Right lobe of liver (tissue), 4 donors: Measurements from ENCODE around the gene TOM1L2.

Experiments used
- POLR2A ChIP-seq: fragments of 450-650 bp; IDR thresholded peaks from one replicate; pipeline ENCODE4 v1.6.1; 2017; ENCODE audit warnings: antibody characterized with exemption, mild to moderate bottlenecking
- TF ChIP-seq, protein P1 (sequence below), 4 donors: fragments of 200-600 bp in 3 of 4; fragments of 450-650 bp in 1 of 4; IDR thresholded peaks; one replicate each; pipeline versions ENCODE4 v1.5.1 to v1.8.0; 2016 to 2022; ENCODE audit warnings: antibody characterized with exemption in 4 of 4, mild to moderate bottlenecking in 2 of 4
- donor health status: DM: no; HTN: no; CAD: no.
- donor health status: DM: no; HTN: no; CAD: no.
- donor health status: DM: no; HTN: yes; CAD: no.

DNA sequence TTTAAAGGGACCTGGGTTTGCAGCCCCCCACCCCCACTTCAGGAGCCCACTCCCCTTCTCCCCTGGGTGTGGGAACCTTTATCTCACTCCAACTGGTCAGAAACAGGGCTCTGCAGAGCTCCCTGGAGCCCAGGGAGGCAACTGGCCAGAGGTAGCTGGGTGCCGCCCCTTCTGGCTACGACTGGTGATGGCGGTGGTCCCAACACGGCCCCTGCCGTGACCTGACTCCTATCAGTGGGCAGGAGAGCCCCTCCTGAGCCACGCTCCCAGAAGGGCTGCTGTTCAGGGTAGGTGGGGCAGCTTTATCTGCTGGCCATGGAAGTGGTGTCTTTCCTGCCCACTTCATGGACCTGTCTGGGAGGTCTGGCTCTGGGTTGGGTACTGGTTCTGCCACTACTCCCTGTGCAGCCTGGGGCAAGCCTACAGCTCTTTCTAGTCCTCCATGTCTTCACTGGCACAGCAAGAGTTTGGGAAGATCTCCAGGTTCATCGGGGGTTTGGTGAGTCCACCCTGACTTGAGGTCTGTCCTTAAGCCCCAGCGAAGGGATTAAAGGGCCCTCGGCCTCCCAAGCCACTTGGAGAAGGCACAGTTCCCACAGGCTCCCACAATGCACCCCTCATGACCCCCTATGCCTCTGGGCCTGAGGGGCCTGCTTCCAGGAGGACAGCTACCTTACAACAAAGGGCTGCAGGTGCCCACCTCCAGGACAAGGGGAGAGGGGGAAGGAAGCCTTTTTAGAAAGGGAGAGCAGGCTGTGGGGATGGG is 129.9 kb downstream of the TOM1L2 start:
- no peak for TF ChIP-seq POLR2A
- TF ChIP-seq, protein P1, sequence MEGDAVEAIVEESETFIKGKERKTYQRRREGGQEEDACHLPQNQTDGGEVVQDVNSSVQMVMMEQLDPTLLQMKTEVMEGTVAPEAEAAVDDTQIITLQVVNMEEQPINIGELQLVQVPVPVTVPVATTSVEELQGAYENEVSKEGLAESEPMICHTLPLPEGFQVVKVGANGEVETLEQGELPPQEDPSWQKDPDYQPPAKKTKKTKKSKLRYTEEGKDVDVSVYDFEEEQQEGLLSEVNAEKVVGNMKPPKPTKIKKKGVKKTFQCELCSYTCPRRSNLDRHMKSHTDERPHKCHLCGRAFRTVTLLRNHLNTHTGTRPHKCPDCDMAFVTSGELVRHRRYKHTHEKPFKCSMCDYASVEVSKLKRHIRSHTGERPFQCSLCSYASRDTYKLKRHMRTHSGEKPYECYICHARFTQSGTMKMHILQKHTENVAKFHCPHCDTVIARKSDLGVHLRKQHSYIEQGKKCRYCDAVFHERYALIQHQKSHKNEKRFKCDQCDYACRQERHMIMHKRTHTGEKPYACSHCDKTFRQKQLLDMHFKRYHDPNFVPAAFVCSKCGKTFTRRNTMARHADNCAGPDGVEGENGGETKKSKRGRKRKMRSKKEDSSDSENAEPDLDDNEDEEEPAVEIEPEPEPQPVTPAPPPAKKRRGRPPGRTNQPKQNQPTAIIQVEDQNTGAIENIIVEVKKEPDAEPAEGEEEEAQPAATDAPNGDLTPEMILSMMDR (IDR thresholded peaks at IDR 0.05) = no peak
